GM20000 (cell line): Measurements from ENCODE around the gene MYCBP2.
"Not testable (repeated sequence)": the region's sequence is repeated elsewhere in the genome, so short reads cannot be mapped to it uniquely, and the experiment has no call there.

Source experiments
- DNase-seq: peaks from one replicate; pipeline ENCODE4 v3.0.0; 2012; ENCODE audit warnings: low spot score
- TF ChIP-seq, protein P1 (sequence below): IDR thresholded peaks from 2 replicates; pipeline ENCODE4 v1.5.1; 2012; ENCODE audit warnings: mild to moderate bottlenecking, control low read depth; ENCODE audit errors: extremely low read depth, missing control alignments

Gene MYCBP2

GRCh38 chr13:77013853-77014542 is 312.9 kb downstream of the MYCBP2 start:
- TF ChIP-seq, protein P1, sequence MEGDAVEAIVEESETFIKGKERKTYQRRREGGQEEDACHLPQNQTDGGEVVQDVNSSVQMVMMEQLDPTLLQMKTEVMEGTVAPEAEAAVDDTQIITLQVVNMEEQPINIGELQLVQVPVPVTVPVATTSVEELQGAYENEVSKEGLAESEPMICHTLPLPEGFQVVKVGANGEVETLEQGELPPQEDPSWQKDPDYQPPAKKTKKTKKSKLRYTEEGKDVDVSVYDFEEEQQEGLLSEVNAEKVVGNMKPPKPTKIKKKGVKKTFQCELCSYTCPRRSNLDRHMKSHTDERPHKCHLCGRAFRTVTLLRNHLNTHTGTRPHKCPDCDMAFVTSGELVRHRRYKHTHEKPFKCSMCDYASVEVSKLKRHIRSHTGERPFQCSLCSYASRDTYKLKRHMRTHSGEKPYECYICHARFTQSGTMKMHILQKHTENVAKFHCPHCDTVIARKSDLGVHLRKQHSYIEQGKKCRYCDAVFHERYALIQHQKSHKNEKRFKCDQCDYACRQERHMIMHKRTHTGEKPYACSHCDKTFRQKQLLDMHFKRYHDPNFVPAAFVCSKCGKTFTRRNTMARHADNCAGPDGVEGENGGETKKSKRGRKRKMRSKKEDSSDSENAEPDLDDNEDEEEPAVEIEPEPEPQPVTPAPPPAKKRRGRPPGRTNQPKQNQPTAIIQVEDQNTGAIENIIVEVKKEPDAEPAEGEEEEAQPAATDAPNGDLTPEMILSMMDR = no peak

DNA sequence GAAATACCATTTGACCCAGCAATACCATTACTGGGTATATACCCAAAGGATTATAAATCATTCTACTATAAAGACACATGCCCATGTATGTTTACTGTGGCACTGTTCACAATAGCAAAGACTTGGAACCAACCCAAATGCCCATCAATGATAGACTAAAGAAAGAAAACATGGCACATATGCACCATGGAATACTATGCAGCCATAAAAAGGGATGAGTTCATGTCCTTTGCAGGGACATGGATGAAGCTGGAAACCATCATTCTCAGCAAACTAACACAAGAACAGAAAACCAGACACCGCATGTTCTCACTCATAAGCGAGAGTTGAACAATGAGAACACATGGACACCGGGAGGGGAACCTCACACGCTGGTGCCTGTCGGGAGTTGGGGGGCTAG is 317.2 kb downstream of the MYCBP2 start:
- not testable (repeated sequence) for DNase-seq

More at GRCh38 chr13:77013853-77014542, 312.9 kb downstream of the MYCBP2 start:
- no peak for DNase-seq

DNA sequence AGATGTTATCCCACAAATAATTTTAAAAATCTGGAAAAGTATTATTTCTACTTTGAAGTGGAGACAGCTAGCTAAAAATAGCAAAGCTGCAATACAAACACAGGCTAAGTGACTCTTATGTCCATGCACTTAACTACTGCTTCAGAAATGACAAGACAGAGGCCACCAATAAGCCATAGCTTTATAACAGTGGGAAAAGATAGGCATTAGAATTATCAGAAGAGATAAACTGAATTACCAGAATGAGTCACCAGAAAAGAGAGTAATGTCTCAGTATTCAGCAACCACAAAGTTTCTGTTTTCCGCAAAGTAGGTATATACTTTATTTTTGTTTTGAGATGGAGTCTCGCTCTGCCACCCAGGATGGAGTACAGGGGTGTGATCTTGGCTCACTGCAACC is 317.9 kb downstream of the MYCBP2 start:
- no peak for DNase-seq
- TF ChIP-seq, protein P1 = no peak

- DNase-seq = not testable (repeated sequence)
Observed at GRCh38 chr13:77008337-77008736, 318.6 kb downstream of the MYCBP2 start.

- DNase-seq = no peak
- TF ChIP-seq, protein P1 = peak; percentile 30
Observed at GRCh38 chr13:77002590-77003190, 324.2 kb downstream of the MYCBP2 start.

DNA sequence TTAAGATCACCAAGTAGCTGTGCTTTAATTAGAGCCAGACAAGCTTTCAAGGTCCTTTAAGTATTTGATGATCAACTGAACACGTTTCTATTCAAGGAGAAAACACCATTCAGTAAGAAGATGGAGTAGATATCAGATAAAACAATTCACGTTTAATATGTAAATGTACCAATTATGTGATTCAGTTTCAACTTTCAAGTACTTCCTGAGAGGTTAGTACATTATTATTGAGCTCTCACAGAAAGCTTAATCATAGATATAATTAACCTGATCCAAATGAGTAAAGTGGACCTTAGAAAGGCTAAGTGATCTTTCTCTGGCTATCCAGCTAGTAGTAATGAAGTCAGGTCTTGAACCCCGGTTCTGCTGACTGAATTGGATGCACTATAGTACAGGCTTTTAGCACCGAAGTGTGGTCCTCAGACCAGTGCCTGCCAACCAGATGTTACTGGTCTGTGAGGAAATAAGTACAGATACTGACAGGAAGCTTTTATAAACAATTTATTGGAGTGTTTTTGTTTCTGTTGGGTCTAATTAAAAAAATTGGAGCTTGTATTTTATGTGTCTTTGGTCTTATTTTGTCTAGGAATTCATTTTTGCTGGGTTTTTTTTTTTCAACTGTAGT is 324.8 kb downstream of the MYCBP2 start:
- TF ChIP-seq, protein P1 = no peak
- DNase-seq = no peak

DNA sequence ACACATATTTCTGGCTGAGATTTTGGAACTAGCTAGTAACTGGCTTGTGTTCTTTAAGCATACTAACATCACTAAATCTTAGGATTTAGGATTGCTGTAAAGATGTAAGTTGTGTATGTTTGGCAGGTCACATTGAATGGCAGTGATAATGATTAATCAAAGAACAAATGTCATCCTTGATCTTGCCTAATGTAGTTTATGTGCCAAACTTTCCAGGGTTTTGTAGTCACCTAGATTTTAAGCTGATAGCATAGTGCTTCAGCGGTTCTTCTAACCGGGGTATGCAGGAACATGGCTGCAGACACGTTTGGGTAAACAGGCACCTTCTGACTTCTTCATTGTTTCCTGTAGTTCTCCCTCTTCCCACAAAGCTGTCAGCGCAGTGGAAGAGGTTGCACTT is 325.4 kb downstream of the MYCBP2 start:
- TF ChIP-seq, protein P1 = no peak
- DNase-seq = no peak

GRCh38 chr13:77000475-77000874 is 326.4 kb downstream of the MYCBP2 start:
- DNase-seq = no peak
- TF ChIP-seq, protein P1 = no peak
